K562 treated with DMSO at 1 percent for 24 hours (cell line): ENCODE results near the gene VCX3A. TPM values are rescaled to one million over a fixed set of nuclear protein-coding genes. Genes with fewer than 3 reads are reported as not detected.

Experiments used
- total RNA-seq: library from RNA; unstranded; fragments of 300-600 nt; gene quantifications from 2 replicates; pipeline ENCODE4 v1.2.3, GENCODE V29; 2022; ENCODE audit warnings: low read depth; ENCODE audit not compliant: insufficient read depth

VCX3A gene
- 106 TPM in 2 replicates for total RNA-seq

GRCh38 chrX:6535018-6535417 is at the start of gene VCX3A:
TSS of gene VCX3A (minus strand) at chrX:6535118. CDS start at chrX:6534497, 621 bp downstream.

